ENCODE data around the gene TRIM69.

GRCh38 chr15:44775953-44776352 lies 39.6 kb downstream of the TRIM69 start:
- TF ChIP-seq CTCF (conservative IDR thresholded peaks at IDR 0.05; ENCODE audit: low read depth, low read length) (no peak), EZH2 (IDR thresholded peaks at IDR 0.05; ENCODE audit: low read length, unreplicated experiment) (no peak), EZH2phosphoT487 (IDR thresholded peaks at IDR 0.05; ENCODE audit: borderline replicate concordance, low read length) (no peak)
